ENCODE data around the gene ARPP21. TPM values are rescaled to one million over a fixed set of nuclear protein-coding genes. Genes with fewer than 3 reads are reported as not detected.

ARPP21 gene
- total RNA-seq, 1 experiment from 2014 or later, result not detected

DNA sequence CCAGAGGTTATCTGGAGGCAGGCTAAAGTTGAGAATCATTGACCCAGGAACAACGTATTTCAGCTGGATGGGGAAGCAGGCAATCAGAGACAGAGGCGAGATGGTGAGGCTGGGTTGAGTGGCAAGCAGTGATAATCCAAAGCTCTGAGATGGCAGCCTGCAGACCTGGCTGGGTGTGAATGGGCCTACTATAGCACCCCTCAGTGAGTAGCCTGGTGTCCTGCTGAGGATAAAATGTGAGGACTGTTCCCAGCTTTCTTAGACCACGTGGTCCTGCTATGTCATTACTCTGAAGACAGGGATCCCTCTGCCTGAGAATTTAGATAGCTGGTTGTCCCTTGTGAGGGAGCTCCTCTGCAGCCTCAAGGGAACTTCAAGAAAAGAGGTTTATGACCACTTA, 141.5 kb downstream of the ARPP21 start:
- ATAC-seq, result no peak

DNA sequence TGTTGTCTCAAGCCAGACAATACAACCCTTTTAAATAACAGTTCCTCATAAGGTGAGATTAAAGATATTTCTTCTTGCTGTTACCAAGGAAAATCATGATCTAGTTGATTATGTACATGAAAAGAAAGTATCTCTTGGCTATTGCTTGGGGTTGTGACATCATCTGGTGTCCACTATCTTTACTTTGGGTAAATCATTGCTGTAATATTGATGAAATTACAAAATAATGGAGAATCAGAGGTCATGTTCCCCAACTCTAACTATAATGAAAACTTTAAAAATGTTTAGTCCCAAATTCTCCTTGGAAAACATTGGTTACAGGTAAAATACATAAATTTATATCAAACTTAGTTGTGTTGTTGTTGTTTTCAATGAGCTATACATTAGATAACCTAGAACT, 142.2 kb downstream of the ARPP21 start:
- Histone ChIP-seq H3F3A (ENCODE audit: low read length, unreplicated experiment) (no peaks in the 10 kb centered on the region), H3K27me3 (ENCODE audit: low read length) (no peaks in the 10 kb centered on the region), H3K79me2 (ENCODE audit: low read length) (no peaks in the 10 kb centered on the region), H3K27ac (ENCODE audit: low read length) (no peak overlapping the region), H2AFZ (ENCODE audit: low read length) (no peak overlapping the region), H3K4me1 (ENCODE audit: insufficient read depth, low read length) (no peaks in the 10 kb centered on the region), H4K20me1 (ENCODE audit: low read length) (no peaks in the 10 kb centered on the region), H3K36me3 (ENCODE audit: low read depth, low read length) (no peaks in the 10 kb centered on the region), H3K9ac (ENCODE audit: low read length) (no peak overlapping the region), H3K9me2 (replicated peaks; ENCODE audit: low read length) (no peaks in the 10 kb centered on the region), H3K9me3 (ENCODE audit: low read length) (no peaks in the 10 kb centered on the region), H3K4me3 (ENCODE audit: low read length) (no peak overlapping the region), H3K4me2 (ENCODE audit: low read length) (no peak overlapping the region)
- no TSS peak for BruUV-seq (replicated peaks)
- no peak for DNase-seq
- intact Hi-C loops (cut with micrococcal nuclease), result no loop called here
- no peak for ATAC-seq
- CTCF ChIA-PET, result no interaction called here
- POLR2A ChIA-PET (ENCODE audit: unreplicated experiment), result no interaction called here
- TF ChIP-seq EZH2 (IDR thresholded peaks at IDR 0.05; ENCODE audit: low read length, unreplicated experiment) (no peak), EZH2phosphoT487 (IDR thresholded peaks at IDR 0.05; ENCODE audit: borderline replicate concordance, low read length) (no peak)
- TF ChIP-seq, protein P1, sequence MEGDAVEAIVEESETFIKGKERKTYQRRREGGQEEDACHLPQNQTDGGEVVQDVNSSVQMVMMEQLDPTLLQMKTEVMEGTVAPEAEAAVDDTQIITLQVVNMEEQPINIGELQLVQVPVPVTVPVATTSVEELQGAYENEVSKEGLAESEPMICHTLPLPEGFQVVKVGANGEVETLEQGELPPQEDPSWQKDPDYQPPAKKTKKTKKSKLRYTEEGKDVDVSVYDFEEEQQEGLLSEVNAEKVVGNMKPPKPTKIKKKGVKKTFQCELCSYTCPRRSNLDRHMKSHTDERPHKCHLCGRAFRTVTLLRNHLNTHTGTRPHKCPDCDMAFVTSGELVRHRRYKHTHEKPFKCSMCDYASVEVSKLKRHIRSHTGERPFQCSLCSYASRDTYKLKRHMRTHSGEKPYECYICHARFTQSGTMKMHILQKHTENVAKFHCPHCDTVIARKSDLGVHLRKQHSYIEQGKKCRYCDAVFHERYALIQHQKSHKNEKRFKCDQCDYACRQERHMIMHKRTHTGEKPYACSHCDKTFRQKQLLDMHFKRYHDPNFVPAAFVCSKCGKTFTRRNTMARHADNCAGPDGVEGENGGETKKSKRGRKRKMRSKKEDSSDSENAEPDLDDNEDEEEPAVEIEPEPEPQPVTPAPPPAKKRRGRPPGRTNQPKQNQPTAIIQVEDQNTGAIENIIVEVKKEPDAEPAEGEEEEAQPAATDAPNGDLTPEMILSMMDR (conservative IDR thresholded peaks at IDR 0.05; ENCODE audit: low read depth, low read length), result no peak

More for the DNA sequence above, 141.5 kb downstream of the ARPP21 start:
- TF ChIP-seq EZH2 (IDR thresholded peaks at IDR 0.05; ENCODE audit: low read length, unreplicated experiment) (no peak), EZH2phosphoT487 (IDR thresholded peaks at IDR 0.05; ENCODE audit: borderline replicate concordance, low read length) (no peak)
- TF ChIP-seq, protein P1 (conservative IDR thresholded peaks at IDR 0.05; ENCODE audit: low read depth, low read length), result no peak
- DNase-seq, result no peak
- Histone ChIP-seq H3K9ac (ENCODE audit: low read length) (no peak overlapping the region), H3K27ac (ENCODE audit: low read length) (no peak overlapping the region), H3K4me3 (ENCODE audit: low read length) (no peak overlapping the region), H4K20me1 (ENCODE audit: low read length) (no peaks in the 10 kb centered on the region), H3K79me2 (ENCODE audit: low read length) (no peaks in the 10 kb centered on the region), H3K9me2 (replicated peaks; ENCODE audit: low read length) (no peaks in the 10 kb centered on the region), H3K9me3 (ENCODE audit: low read length) (no peaks in the 10 kb centered on the region), H3F3A (ENCODE audit: low read length, unreplicated experiment) (no peaks in the 10 kb centered on the region), H2AFZ (ENCODE audit: low read length) (no peak overlapping the region), H3K36me3 (ENCODE audit: low read depth, low read length) (no peaks in the 10 kb centered on the region), H3K4me2 (ENCODE audit: low read length) (no peak overlapping the region), H3K27me3 (ENCODE audit: low read length) (no peaks in the 10 kb centered on the region), H3K4me1 (ENCODE audit: insufficient read depth, low read length) (no peaks in the 10 kb centered on the region)
- intact Hi-C loops (cut with micrococcal nuclease), result no loop called here
- CTCF ChIA-PET, result no interaction called here
- BruUV-seq (replicated peaks), result no TSS peak
- POLR2A ChIA-PET (ENCODE audit: unreplicated experiment), result no interaction called here

DNA sequence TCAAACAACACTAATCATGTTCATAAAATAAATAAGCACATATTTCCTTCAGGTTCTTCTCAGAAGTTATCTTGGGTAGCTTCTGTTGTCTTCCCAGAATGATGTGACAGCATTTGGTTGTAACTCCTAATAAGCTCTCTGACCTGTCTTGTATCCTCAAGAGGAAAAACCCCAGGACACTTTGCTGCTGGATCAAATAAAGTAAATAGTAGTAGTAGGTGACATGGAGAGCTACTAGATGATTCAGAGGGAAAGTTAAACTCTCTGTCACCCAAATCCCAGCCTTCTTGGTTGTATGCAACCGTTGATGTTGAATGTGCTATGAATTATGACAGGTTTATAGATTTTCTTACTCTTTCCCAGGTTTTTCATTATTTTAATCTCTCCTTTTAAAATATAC, 143.0 kb downstream of the ARPP21 start:
- CTCF ChIA-PET, result no interaction called here
- intact Hi-C loops (cut with micrococcal nuclease), result no loop called here
- ATAC-seq, result no peak

More for the DNA sequence above, 143.0 kb downstream of the ARPP21 start:
- POLR2A ChIA-PET (ENCODE audit: unreplicated experiment), result no interaction called here
- Histone ChIP-seq H3K36me3 (ENCODE audit: low read depth, low read length) (no peaks in the 10 kb centered on the region), H2AFZ (ENCODE audit: low read length) (no peak overlapping the region), H3K79me2 (ENCODE audit: low read length) (no peaks in the 10 kb centered on the region), H3K4me3 (ENCODE audit: low read length) (no peak overlapping the region), H3K9ac (ENCODE audit: low read length) (no peak overlapping the region), H3K27ac (ENCODE audit: low read length) (no peak overlapping the region), H3K4me1 (ENCODE audit: insufficient read depth, low read length) (no peaks in the 10 kb centered on the region), H4K20me1 (ENCODE audit: low read length) (no peaks in the 10 kb centered on the region), H3K27me3 (ENCODE audit: low read length) (no peaks in the 10 kb centered on the region), H3F3A (ENCODE audit: low read length, unreplicated experiment) (no peaks in the 10 kb centered on the region), H3K9me2 (replicated peaks; ENCODE audit: low read length) (no peaks in the 10 kb centered on the region), H3K4me2 (ENCODE audit: low read length) (no peak overlapping the region), H3K9me3 (ENCODE audit: low read length) (no peaks in the 10 kb centered on the region)
- DNase-seq, result no peak
- no peak for TF ChIP-seq EZH2 (IDR thresholded peaks at IDR 0.05; ENCODE audit: low read length, unreplicated experiment)
- TF ChIP-seq, protein P1 (conservative IDR thresholded peaks at IDR 0.05; ENCODE audit: low read depth, low read length), result no peak
- TF ChIP-seq EZH2phosphoT487 (IDR thresholded peaks at IDR 0.05; ENCODE audit: borderline replicate concordance, low read length), result no peak
- BruUV-seq (replicated peaks), result no TSS peak
